ENCODE results near the gene RAB3A. TPM values are rescaled to one million over a fixed set of nuclear protein-coding genes. Genes with fewer than 3 reads are reported as not detected.
A peak's percentile ranks its signal among the peaks of the same experiment; 100 is the strongest.

Gene RAB3A
- total and polyA plus RNA-seq, 9 of the 15 experiments (the other 6 are each of a cell fraction or from before 2014, with no cell fraction given), result 0.17 to 5.1 (median 0.90) TPM; not detected in 1

DNA sequence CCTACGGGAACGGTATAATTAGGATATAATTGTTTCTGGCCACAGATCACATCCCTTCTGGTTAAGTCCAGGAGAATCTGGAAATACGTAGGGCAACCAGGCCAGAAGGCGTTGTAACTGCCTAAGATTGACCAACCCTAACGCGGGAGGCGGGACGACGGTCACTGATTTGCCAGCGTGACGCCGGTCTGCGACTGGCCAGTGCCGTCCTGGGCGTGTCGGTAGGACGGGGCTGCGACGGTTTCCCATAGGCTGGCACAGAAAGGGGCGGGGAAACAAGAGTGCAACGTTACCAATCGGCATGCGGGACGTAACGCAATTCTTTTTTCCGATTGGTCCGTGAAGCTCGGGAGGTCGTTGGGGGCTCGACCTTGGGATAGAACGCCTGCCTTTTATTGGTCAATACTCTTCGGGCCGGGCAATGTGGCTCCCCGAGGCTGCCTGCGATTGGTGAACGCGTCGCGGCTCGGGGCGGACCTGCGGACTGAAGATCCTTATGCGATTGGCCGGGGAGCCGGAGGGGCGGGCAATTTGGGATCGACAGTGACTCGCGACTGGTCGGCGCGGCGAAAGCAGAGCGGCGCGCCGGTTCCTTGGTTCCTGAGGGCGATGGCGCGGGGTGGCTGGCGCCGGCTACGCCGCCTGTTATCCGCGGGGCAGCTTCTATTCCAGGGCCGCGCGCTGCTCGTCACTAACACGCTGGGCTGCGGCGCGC lies 11.0 kb downstream of the RAB3A start, which contains the start of gene MPV17L2 (continued):
- TF ChIP-seq FOXO4 (CRISPR knock-in tag; IDR thresholded peaks at IDR 0.05), result no peak
- TF ChIP-seq HIVEP1 (CRISPR knock-in tag; IDR thresholded peaks at IDR 0.05), result no peak
- TF ChIP-seq, protein P1, sequence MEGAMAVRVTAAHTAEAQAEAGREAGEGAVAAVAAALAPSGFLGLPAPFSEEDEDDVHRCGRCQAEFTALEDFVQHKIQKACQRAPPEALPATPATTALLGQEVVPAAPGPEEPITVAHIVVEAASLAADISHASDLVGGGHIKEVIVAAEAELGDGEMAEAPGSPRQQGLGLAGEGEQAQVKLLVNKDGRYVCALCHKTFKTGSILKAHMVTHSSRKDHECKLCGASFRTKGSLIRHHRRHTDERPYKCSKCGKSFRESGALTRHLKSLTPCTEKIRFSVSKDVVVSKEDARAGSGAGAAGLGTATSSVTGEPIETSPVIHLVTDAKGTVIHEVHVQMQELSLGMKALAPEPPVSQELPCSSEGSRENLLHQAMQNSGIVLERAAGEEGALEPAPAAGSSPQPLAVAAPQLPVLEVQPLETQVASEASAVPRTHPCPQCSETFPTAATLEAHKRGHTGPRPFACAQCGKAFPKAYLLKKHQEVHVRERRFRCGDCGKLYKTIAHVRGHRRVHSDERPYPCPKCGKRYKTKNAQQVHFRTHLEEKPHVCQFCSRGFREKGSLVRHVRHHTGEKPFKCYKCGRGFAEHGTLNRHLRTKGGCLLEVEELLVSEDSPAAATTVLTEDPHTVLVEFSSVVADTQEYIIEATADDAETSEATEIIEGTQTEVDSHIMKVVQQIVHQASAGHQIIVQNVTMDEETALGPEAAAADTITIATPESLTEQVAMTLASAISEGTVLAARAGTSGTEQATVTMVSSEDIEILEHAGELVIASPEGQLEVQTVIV (CRISPR knock-in tag; IDR thresholded peaks at IDR 0.05; ENCODE audit: borderline replicate concordance), result no peak
- no peak for TF ChIP-seq KLF16 (IDR thresholded peaks at IDR 0.05)
- TF ChIP-seq RBM39 (optimal IDR thresholded peaks at IDR 0.05; ENCODE audit: low read depth, low read length), result no peak
- no peak for TF ChIP-seq E2F3 (CRISPR knock-in tag; IDR thresholded peaks at IDR 0.05)
- TF ChIP-seq POLR2AphosphoS2 (IDR thresholded peaks at IDR 0.05; ENCODE audit: low read length), result no peak
- TF ChIP-seq CXXC5 (CRISPR knock-in tag; IDR thresholded peaks at IDR 0.05), result peak; percentile 83
- TF ChIP-seq CBFB (CRISPR knock-in tag; IDR thresholded peaks at IDR 0.05), result no peak
- TF ChIP-seq PTBP1 (IDR thresholded peaks at IDR 0.05; ENCODE audit: low read depth, low read length), result no peak
- TF ChIP-seq, protein P2, sequence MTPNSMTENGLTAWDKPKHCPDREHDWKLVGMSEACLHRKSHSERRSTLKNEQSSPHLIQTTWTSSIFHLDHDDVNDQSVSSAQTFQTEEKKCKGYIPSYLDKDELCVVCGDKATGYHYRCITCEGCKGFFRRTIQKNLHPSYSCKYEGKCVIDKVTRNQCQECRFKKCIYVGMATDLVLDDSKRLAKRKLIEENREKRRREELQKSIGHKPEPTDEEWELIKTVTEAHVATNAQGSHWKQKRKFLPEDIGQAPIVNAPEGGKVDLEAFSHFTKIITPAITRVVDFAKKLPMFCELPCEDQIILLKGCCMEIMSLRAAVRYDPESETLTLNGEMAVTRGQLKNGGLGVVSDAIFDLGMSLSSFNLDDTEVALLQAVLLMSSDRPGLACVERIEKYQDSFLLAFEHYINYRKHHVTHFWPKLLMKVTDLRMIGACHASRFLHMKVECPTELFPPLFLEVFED (CRISPR knock-in tag; conservative IDR thresholded peaks at IDR 0.05), result no peak
- peak; percentile 98 for TF ChIP-seq FOS (IDR thresholded peaks at IDR 0.05; ENCODE audit: extremely low read depth, insufficient read length)
- no peak; a peak in 1 of 4 replicates for TF ChIP-seq TEAD1 (CRISPR knock-in tag; IDR thresholded peaks at IDR 0.05)
